IPS-15b (cell line): ENCODE data around the gene NCKAP5.

Experiments
- H3K27me3 ChIP-seq: one replicate; pipeline ENCODE4 v1.6.1; 2013; ENCODE audit warnings: low read length; ENCODE audit not compliant: control insufficient read depth, insufficient read depth
- H3K36me3 ChIP-seq: one replicate; pipeline ENCODE4 v1.6.1; 2013; ENCODE audit warnings: low read length; ENCODE audit not compliant: control insufficient read depth, insufficient read depth
- H3K4me1 ChIP-seq: one replicate; pipeline ENCODE4 v1.6.1; 2013; ENCODE audit warnings: mild to moderate bottlenecking, low read length; ENCODE audit not compliant: control insufficient read depth, insufficient read depth
- H3K4me3 ChIP-seq: one replicate; pipeline ENCODE4 v1.5.1; 2013; ENCODE audit warnings: low read depth, low read length
- H3K9ac ChIP-seq: one replicate; pipeline ENCODE4 v1.6.1; 2013; ENCODE audit warnings: low read depth, mild to moderate bottlenecking, low read length
- H3K9me3 ChIP-seq: one replicate; pipeline ENCODE4 v1.6.1; 2013; ENCODE audit warnings: mild to moderate bottlenecking, low read length; ENCODE audit not compliant: control insufficient read depth, insufficient read depth

The NCKAP5 gene

DNA sequence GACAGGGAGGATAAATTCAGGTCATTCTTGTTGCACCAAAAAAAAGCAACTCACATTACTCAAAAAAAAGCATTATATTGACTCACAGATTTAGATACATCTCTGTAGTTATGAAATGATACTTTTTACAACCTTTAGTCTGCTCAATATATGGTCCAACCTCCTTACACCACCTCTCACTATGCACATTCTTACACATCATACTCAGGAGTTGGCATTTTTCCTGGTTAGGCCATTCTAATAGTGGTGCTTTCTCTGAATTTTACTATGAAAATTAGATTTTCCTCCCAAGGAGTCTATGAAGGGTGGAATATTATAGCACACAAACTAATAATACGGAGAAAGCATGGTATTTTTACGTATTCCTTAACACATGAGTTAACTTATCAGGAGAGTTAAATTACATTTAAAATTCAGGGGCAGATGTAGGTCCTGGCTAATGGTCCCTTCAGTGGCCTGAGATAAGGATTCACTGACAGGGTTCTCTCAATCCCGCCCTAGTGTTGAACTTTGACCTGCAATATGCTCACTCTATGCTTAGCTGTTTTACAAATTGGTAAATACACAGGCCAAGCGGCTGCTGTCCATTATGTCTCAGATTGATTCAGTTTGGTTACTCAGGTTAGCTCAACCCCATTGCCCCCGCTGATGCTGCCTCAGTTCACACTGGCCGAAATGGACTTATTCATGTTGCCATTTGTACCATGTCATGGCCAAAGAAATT lies 153.6 kb downstream of the NCKAP5 start:
- H3K9ac ChIP-seq: no peak overlapping the region
- H3K9me3 ChIP-seq: no peaks in the 10 kb centered on the region
- peaks cover 10% of the 10 kb centered on the region for H3K27me3 ChIP-seq
- H3K4me1 ChIP-seq: no peaks in the 10 kb centered on the region
- no peaks in the 10 kb centered on the region for H3K36me3 ChIP-seq
- H3K4me3 ChIP-seq: no peak overlapping the region

DNA sequence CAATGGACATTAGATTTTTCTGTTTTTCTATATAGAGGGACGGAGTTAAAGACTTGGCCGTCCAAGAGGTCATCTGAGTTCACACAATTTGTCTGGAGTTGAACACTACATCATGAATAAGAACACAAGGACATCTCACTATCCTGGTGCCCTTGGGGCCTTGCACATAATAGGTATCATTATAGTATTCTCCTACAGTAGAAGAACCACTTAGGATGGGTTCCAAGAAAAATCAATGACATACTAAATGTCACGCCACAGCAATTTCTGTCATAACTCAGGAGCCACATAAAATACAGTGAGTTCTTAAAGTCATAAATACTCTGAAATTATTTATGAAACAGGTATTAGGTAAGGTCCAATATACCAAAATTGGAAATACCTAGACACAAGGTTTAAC lies 154.4 kb downstream of the NCKAP5 start:
- H3K27me3 ChIP-seq: peaks cover 10% of the 10 kb centered on the region
- H3K9ac ChIP-seq: no peak overlapping the region
- no peaks in the 10 kb centered on the region for H3K4me1 ChIP-seq
- no peaks in the 10 kb centered on the region for H3K36me3 ChIP-seq
- H3K9me3 ChIP-seq: no peaks in the 10 kb centered on the region
- H3K4me3 ChIP-seq: no peak overlapping the region

DNA sequence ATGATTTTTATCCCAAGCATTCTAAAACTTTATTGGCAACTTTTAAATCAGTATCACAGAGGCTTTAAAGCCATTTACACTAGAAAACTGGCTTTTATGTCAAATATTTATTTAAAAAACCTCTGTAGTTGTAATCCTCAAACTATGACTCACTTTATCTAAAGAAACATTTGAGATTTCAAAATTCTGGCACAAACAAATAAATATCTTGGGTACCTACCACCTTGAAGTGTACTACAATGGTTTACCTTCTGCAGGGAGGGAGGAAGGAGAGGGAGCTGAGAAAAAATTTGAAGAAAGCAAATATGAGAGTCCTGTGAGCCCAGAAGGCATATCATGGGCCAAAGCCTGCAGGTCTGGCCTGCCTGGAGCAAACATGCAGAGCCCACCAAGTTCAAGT lies 155.6 kb downstream of the NCKAP5 start:
- Histone ChIP-seq H3K27me3 (peaks cover 10% of the 10 kb centered on the region), H3K4me1 (no peaks in the 10 kb centered on the region), H3K9ac (no peak overlapping the region), H3K9me3 (no peaks in the 10 kb centered on the region), H3K4me3 (no peak overlapping the region), H3K36me3 (no peaks in the 10 kb centered on the region)

- no peak overlapping the region for H3K4me3 ChIP-seq
- no peaks in the 10 kb centered on the region for H3K4me1 ChIP-seq
- no peaks in the 10 kb centered on the region for H3K36me3 ChIP-seq
- no peak overlapping the region for H3K9ac ChIP-seq
- no peaks in the 10 kb centered on the region for H3K9me3 ChIP-seq
- H3K27me3 ChIP-seq: peaks cover 10% of the 10 kb centered on the region
Measured at GRCh38 chr2:133411857-133412256, 156.4 kb downstream of the NCKAP5 start.

- Histone ChIP-seq H3K9ac (no peak overlapping the region), H3K9me3 (no peaks in the 10 kb centered on the region), H3K4me3 (no peak overlapping the region), H3K36me3 (no peaks in the 10 kb centered on the region), H3K27me3 (peaks cover 10% of the 10 kb centered on the region), H3K4me1 (no peaks in the 10 kb centered on the region)
Measured at GRCh38 chr2:133411101-133411500, 157.2 kb downstream of the NCKAP5 start.

- H3K27me3 ChIP-seq: peaks cover 10% of the 10 kb centered on the region
- H3K9me3 ChIP-seq: no peaks in the 10 kb centered on the region
- H3K9ac ChIP-seq: no peak overlapping the region
- H3K4me1 ChIP-seq: no peaks in the 10 kb centered on the region
- no peaks in the 10 kb centered on the region for H3K36me3 ChIP-seq
- H3K4me3 ChIP-seq: no peak overlapping the region
Measured at GRCh38 chr2:133409581-133410285, 158.5 kb downstream of the NCKAP5 start.

- Histone ChIP-seq H3K9me3 (no peaks in the 10 kb centered on the region), H3K4me3 (no peak overlapping the region), H3K27me3 (peaks cover 10% of the 10 kb centered on the region), H3K4me1 (no peaks in the 10 kb centered on the region), H3K9ac (no peak overlapping the region), H3K36me3 (no peaks in the 10 kb centered on the region)
Measured at GRCh38 chr2:133408671-133409070, 159.6 kb downstream of the NCKAP5 start.

DNA sequence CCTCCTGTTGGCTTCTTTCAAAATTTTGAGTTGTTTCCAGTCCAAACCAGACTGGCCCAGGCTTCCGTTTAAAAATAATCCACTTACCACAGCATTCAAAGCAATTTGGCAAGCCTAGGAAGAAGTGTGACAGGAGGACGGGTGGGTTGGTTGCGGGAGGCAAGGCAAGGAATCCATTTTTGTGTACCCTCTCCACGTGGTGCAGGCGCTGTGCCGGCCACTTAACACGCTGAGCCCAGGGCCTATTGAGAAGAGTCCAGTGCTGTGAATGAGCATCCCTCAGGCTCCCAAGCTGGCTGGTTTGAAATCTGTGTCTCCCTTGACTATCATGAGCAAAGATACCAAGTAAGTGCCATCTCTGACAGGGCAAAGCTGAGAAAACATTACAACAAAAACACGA lies 160.9 kb downstream of the NCKAP5 start:
- Histone ChIP-seq H3K4me3 (no peak overlapping the region), H3K4me1 (no peaks in the 10 kb centered on the region), H3K9ac (no peak overlapping the region), H3K9me3 (no peaks in the 10 kb centered on the region), H3K27me3 (peaks cover under 1% of the 10 kb centered on the region), H3K36me3 (no peaks in the 10 kb centered on the region)

DNA sequence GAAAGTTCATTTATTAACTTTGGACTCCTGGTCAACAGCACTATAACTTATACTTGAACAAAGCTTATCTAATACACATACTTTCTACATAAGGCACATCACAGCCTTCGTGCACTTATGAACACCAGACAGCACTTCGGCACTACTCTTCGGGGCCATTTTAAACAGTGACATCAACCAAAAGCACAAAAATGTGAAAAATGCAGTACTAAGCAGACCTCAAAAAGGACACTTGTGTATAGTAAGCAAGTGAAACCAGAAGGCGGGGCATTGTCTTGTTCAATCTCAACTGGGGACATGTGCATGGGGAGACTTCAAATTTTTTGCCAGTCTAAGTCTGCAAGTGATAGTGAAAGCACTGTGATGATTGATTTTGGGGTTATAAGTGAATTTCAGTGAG lies 163.0 kb downstream of the NCKAP5 start:
- no peak overlapping the region for H3K4me3 ChIP-seq
- no peak overlapping the region for H3K9ac ChIP-seq
- no peaks in the 10 kb centered on the region for H3K27me3 ChIP-seq
- H3K4me1 ChIP-seq: no peaks in the 10 kb centered on the region
- H3K9me3 ChIP-seq: no peaks in the 10 kb centered on the region
- H3K36me3 ChIP-seq: no peaks in the 10 kb centered on the region

- no peak overlapping the region for H3K9ac ChIP-seq
Measured at GRCh38 chr2:133400411-133400810, 167.9 kb downstream of the NCKAP5 start.

GRCh38 chr2:133393895-133394294 lies 174.4 kb downstream of the NCKAP5 start:
- no peaks in the 10 kb centered on the region for H3K27me3 ChIP-seq
- peaks cover 4% of the 10 kb centered on the region for H3K9me3 ChIP-seq
- no peaks in the 10 kb centered on the region for H3K4me1 ChIP-seq
- no peak overlapping the region for H3K4me3 ChIP-seq
- H3K36me3 ChIP-seq: no peaks in the 10 kb centered on the region
- H3K9ac ChIP-seq: no peak overlapping the region

More at GRCh38 chr2:133400411-133400810, 167.9 kb downstream of the NCKAP5 start:
- Histone ChIP-seq H3K9me3 (no peaks in the 10 kb centered on the region), H3K4me3 (no peak overlapping the region), H3K4me1 (no peaks in the 10 kb centered on the region), H3K27me3 (no peaks in the 10 kb centered on the region), H3K36me3 (no peaks in the 10 kb centered on the region)

DNA sequence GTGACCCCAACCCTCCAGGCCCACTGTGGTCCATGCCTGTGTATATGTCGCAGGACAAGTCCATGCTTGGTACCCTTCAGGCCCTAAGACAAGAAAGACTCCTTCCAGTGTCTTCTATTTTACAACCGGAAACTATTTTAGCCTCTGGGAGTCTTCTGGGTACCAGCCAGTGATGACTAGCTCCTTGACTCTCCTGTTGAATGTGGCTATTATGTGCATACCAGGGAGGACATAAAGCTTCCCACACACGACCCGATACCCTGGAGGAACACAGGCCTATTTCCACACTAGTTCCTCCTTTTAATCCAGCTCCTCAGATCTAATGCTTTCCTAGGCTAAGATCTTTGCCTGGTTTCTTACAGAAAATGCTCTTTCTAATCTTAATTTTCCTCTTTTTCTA lies 178.1 kb downstream of the NCKAP5 start:
- no peak overlapping the region for H3K4me3 ChIP-seq
- no peaks in the 10 kb centered on the region for H3K36me3 ChIP-seq

More for the DNA sequence above, 178.1 kb downstream of the NCKAP5 start:
- no peak overlapping the region for H3K9ac ChIP-seq
- no peaks in the 10 kb centered on the region for H3K27me3 ChIP-seq
- no peaks in the 10 kb centered on the region for H3K4me1 ChIP-seq
- H3K9me3 ChIP-seq: peaks cover 6% of the 10 kb centered on the region
